ENCODE measurements around the gene WDR12.

DNA sequence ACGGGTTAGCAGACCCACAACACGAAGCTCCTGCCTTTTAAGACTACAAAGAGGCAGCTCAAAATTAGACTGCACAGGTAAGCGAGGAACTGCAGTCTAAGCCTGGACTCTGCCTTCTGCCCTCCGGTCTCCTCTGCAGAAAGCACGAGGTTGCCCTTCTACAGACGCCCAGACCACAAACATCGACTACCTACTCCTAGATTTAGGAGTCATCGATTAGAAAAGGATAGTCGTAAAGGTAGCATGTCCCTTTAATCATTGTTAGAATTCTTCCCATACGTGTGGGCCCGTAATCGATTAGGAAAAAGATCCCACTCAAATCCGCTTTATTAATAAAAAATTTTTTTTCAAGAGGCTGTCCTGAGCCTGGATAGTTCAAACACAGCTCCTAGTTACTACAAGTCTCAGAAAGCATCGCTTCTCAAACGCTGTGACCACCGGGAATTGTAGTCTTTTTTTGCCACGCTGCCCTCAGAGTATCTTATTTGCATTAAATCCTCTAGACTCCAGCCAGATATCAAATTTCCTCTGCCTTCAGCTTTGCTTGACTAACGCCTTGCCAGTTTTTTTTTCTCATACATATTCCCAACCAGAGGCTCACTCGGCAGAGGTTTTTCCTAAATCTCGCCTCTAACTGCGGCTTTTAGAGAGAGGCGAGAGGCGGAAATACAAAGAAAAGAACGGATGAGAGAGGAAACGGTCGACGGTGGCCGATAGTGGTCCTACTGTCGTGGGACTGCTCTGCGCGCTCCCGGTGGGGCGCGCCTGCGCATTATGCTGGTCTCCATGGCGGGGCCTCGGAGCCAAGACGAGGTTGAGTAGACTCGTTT is at the start of gene WDR12, which contains the start of gene CARF:
- TF ChIP-seq, protein P1, sequence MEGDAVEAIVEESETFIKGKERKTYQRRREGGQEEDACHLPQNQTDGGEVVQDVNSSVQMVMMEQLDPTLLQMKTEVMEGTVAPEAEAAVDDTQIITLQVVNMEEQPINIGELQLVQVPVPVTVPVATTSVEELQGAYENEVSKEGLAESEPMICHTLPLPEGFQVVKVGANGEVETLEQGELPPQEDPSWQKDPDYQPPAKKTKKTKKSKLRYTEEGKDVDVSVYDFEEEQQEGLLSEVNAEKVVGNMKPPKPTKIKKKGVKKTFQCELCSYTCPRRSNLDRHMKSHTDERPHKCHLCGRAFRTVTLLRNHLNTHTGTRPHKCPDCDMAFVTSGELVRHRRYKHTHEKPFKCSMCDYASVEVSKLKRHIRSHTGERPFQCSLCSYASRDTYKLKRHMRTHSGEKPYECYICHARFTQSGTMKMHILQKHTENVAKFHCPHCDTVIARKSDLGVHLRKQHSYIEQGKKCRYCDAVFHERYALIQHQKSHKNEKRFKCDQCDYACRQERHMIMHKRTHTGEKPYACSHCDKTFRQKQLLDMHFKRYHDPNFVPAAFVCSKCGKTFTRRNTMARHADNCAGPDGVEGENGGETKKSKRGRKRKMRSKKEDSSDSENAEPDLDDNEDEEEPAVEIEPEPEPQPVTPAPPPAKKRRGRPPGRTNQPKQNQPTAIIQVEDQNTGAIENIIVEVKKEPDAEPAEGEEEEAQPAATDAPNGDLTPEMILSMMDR (IDR thresholded peaks at IDR 0.05; ENCODE audit: low read length), result no peak
- no peak for TF ChIP-seq EZH2 (IDR thresholded peaks at IDR 0.05; ENCODE audit: borderline replicate concordance, low read length)
